Brain microvascular endothelial cell (primary cell): ENCODE measurements around the gene TTC34.

Source experiments
- DNase-seq: peaks from one replicate; pipeline ENCODE4 v3.0.0-alpha.2; 2020
- H3K27ac ChIP-seq: fragments of 250-450 bp; sonication (Bioruptor Pico); 2 replicates; pipeline ENCODE4 v1.5.1; 2020; ENCODE audit warnings: mild to moderate bottlenecking, moderate library complexity
- H3K27me3 ChIP-seq: fragments of 250-450 bp; sonication (Bioruptor Pico); replicated peaks from 2 replicates; pipeline ENCODE4 v1.5.1; 2020; ENCODE audit warnings: mild to moderate bottlenecking
- H3K36me3 ChIP-seq: fragments of 250-450 bp; sonication (Bioruptor Pico); replicated peaks from 2 replicates; pipeline ENCODE4 v1.5.1; 2020; ENCODE audit warnings: mild to moderate bottlenecking
- H3K4me3 ChIP-seq: 2 replicates; pipeline ENCODE4 v1.5.1; 2011; ENCODE audit warnings: low read depth, mild to moderate bottlenecking, control low read depth, low read length, moderate library complexity
- CTCF ChIP-seq: IDR thresholded peaks from 2 replicates; pipeline ENCODE4 v1.5.1; 2011; ENCODE audit warnings: low read depth, mild to moderate bottlenecking, moderate library complexity, low read length, control low read depth, inconsistent platforms; ENCODE audit errors: missing control alignments
- in situ Hi-C: cut with HindIII; loops from 2 replicates; pipeline ENCODE4 v1.10.0; 2017; ENCODE audit warnings: low sequenced_read_pairs, low pct_ligation_motif_present

Gene TTC34

GRCh38 chr1:2646837-2647236, 154.7 kb downstream of the TTC34 start:
- no peak overlapping the region for H3K27ac ChIP-seq
- DNase-seq = no peak
- TF ChIP-seq CTCF = no peak
- no peaks in the 10 kb centered on the region for H3K36me3 ChIP-seq
- in situ Hi-C loops = no loop called here
- H3K4me3 ChIP-seq = no peak overlapping the region
- no peaks in the 10 kb centered on the region for H3K27me3 ChIP-seq

- TF ChIP-seq CTCF = no peak
- H3K36me3 ChIP-seq = no peaks in the 10 kb centered on the region
- no peak overlapping the region for H3K27ac ChIP-seq
- in situ Hi-C loops = no loop called here
- H3K4me3 ChIP-seq = no peak overlapping the region
- DNase-seq = no peak
- H3K27me3 ChIP-seq = no peaks in the 10 kb centered on the region
These were observed 155.7 kb downstream of the TTC34 start for GRCh38 chr1:2645776-2646175.

DNA sequence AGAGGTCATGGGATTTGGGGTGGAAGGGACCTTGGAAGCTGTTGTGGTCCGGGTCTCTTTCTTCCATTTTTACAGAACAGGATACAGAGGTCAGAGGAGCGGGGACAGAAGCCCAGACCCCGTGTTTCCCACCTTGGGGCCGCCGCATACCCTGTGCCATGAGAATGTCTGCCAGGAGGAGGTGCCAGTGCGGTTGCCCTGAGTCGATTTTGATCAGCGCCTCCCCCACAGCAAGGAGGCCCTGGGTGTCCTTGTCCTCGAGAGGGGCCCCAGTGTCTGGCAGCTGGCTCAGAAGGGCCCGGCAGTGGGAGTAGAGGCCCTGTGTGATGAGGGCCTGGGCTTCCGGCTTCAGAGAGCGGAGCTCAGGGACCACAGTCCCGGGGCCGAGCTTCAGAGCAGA, 156.3 kb downstream of the TTC34 start:
- no peak for DNase-seq
- Histone ChIP-seq H3K27me3 (no peaks in the 10 kb centered on the region), H3K4me3 (no peak overlapping the region), H3K36me3 (no peaks in the 10 kb centered on the region), H3K27ac (no peak overlapping the region)
- in situ Hi-C loops = no loop called here
- no peak for TF ChIP-seq CTCF

- Histone ChIP-seq H3K27ac (no peak overlapping the region), H3K27me3 (no peaks in the 10 kb centered on the region), H3K4me3 (no peak overlapping the region), H3K36me3 (no peaks in the 10 kb centered on the region)
- in situ Hi-C loops = no loop called here
- TF ChIP-seq CTCF = no peak
- no peak for DNase-seq
These were observed 156.8 kb downstream of the TTC34 start for GRCh38 chr1:2644591-2645101.

- no peaks in the 10 kb centered on the region for H3K27me3 ChIP-seq
- in situ Hi-C loops = no loop called here
- no peak overlapping the region for H3K4me3 ChIP-seq
- H3K36me3 ChIP-seq = no peaks in the 10 kb centered on the region
- H3K27ac ChIP-seq = no peak overlapping the region
- DNase-seq = no peak
- TF ChIP-seq CTCF = no peak
These were observed 157.3 kb downstream of the TTC34 start for GRCh38 chr1:2644171-2644570.

DNA sequence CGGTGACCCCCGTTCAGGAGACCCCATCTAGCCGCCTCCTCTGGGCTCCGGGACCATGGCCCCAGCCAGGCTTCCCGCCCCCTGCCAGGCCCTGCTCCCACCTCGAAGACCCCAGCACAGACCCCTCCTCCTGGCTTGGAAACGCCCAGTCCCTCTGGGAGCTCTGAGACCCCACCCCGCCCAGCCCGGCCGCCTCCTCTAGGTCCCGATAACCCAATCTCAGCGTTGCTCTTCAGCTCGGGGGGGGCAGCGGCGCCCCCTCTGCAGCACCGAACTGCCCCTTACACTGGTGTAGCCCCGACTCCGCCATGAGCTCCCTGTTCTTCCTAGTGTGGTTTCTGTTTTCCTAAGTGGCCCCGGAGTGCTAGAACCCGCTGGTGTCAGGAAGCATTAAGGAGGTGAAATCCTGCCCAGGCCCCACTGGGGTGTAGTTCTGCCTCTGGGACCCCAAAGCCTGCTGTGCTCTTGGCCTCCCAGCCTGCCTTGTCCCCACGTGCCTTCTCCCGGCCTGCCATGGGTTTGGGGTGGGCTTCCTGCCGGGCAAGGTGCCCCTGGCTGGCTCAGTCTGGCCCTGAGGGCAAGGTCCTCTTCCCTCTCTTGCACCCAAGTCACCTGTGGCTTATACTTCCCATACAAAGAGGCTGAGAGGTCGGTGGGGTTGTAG, 157.9 kb downstream of the TTC34 start:
- no peak for TF ChIP-seq CTCF
- no peaks in the 10 kb centered on the region for H3K27me3 ChIP-seq
- in situ Hi-C loops = no loop called here

More for the DNA sequence above, 157.9 kb downstream of the TTC34 start:
- H3K27ac ChIP-seq = no peak overlapping the region
- no peaks in the 10 kb centered on the region for H3K36me3 ChIP-seq
- no peak for DNase-seq
- H3K4me3 ChIP-seq = peak overlapping the region; percentile 52
